Activated CD4-positive, CD25-positive, alpha-beta regulatory T cell treated with anti-CD3 and anti-CD28 coated beads, Interleukin-2, amount 50 U/mL, for 16 hours (primary cell): ENCODE results near the gene RALGAPA2.
"Not testable (repeated sequence)": the region's sequence is repeated elsewhere in the genome, so short reads cannot be mapped to it uniquely, and the experiment has no call there.

Experiments
- DNase-seq: peaks from one replicate; pipeline ENCODE4 v3.0.0-alpha.2; 2020; ENCODE audit warnings: low read depth, low spot score

The RALGAPA2 gene

GRCh38 chr20:20367575-20368417, 344.6 kb downstream of the RALGAPA2 start, which contains the start of gene INSM1:
TSS of gene INSM1 (plus strand) at chr20:20368104. CDS start at chr20:20368268, 164 bp downstream.
- no peak for DNase-seq

DNA sequence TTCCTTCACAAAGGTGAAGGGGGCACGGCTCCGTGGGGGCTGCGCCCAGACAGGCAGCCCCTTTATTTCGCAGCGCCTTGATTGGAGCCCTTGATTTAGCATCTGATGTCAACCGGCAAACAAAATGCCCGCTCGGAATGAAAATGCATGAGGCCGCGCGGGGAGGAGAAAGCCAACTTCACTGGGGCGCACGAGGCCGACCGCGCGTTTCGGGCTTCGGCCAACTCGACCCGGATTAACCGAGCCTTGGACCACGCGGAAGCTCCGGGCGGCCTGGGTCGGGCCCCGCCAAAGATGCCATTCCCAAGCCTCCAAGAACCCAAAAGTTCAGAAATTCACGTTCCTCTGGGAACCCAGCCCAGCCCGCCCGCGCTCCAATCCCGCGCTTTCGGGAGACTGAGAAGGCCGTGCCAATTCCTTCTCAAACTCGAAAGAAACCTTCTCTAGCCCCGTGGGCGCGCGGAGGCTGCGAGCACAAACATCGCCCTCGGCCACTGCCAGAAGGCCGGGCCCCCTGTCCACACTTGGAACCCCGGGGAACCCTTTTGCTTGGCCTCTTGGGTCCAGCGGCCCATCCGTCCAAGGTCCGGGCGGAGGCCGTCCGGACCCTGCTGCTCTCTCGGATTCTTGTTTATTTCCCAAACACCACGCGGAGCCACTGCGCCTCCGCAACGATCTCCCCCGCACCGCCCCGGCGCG, 345.4 kb downstream of the RALGAPA2 start:
- DNase-seq = no peak

GRCh38 chr20:20366551-20366875, 345.9 kb downstream of the RALGAPA2 start:
- DNase-seq = no peak

DNA sequence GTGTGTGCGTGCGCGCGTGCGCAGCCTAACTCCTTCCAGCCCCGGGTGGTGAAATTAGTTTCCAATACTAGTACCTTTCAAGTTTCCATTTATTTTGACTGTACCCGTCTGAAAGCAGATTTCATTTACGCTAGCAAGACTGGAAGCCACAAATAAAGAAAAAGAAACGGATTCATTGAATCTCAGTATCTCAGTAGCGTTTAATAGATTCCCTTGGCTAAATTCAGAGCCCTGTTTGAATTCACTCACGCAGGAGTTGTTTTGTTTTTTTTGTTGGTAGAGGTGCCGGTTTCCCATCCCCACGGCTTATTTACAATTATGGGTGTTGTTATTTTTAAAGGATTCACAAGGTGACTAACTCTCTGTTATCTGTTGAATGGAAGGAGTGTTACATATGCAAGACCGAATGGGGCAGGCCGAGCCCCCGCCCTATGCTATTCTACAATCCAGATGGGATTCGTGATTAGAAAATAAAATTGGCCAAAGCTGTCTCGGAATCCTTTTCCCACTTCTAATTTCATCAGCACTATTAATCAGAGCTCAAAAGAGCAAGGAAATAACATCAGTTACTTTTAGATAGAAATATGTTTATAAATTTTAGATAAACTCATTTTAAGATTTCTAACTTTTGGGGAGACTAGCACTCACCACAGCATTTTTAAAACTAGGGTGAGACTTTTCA, 346.8 kb downstream of the RALGAPA2 start:
- DNase-seq = no peak

GRCh38 chr20:20364593-20365479, 347.6 kb downstream of the RALGAPA2 start:
- no peak for DNase-seq

DNA sequence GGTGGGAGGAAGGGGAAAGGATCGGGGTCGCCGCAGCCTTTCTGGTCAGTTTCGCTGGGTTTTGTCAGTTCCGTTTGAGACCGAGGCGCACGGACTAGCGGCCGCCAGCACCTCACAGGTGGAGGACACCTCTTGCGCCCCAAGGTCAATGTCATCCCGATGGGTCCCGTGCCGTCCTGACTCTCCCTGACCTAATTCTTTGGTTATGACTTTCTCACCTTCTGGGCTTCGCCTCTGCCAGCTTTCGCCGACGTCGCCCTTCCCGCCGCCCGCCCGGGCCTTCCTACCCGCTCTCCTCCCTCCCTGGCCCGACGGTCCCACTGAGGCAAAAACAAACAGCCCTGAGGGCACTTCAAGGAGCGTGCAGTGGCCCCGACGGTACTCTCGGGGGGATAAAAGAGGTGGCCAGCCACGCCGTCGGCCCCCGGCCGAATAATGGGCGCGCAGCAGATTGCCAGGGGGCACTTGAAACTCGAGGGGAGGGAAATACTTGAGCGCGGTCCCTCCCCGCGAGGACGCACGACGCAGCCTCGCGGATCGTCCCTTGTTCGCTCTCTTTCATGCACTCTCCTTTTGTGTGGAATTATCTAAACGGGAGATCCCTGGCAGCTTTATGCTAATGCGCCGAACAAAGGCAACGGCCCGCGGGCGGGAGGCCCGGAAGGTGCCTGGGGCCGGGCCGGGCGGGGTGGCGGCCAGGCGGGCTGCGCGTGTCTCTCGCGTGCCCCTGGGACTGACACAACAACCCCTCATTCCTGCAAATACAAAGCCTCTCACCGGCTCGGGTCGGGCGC, 348.4 kb downstream of the RALGAPA2 start:
- no peak for DNase-seq

DNA sequence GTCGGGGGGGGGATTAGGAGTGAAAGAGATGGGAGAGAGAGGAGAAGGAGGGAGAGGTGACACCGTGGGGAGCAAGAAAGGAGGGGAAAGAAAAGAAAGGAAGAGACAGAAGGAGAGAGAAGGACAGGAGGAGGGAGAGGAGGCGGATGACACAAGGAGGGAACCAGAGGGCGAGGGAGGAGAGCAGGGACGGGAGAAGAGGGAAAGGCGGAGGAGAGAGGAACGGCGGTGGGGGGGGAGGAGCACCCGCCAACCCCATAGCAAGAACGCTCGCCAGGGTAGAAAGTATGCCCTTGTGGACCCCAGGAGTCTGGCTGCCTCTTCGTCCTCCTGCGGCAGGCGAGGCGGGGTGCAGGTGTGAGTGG, 349.0 kb downstream of the RALGAPA2 start:
- no peak for DNase-seq

GRCh38 chr20:20362774-20363433, 349.5 kb downstream of the RALGAPA2 start:
- no peak for DNase-seq

GRCh38 chr20:20360464-20360863, 352.0 kb downstream of the RALGAPA2 start:
- no peak for DNase-seq

- no peak for DNase-seq
Measured at GRCh38 chr20:20359628-20360027, 352.8 kb downstream of the RALGAPA2 start.

- DNase-seq = no peak
Measured at GRCh38 chr20:20358801-20359200, 353.6 kb downstream of the RALGAPA2 start.

DNA sequence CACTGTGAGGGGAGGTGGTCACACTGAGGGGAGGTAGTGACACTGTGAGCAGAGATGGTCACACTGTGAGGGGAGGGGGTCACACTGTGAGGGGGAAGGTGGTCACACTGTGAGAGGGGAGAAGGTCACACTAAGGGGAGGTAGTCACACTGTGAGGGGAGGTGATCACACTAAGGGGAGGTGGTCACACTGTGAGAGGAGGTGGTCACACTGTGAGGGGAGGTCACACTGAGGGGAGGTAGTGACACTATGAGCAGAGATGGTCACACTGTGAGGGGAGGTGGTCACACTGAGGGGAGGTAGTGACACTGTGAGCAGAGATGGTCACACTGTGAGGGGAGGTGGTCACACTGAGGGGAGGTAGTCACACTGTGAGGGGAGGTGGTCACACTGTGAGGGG, 356.9 kb downstream of the RALGAPA2 start:
- not testable (repeated sequence) for DNase-seq

DNA sequence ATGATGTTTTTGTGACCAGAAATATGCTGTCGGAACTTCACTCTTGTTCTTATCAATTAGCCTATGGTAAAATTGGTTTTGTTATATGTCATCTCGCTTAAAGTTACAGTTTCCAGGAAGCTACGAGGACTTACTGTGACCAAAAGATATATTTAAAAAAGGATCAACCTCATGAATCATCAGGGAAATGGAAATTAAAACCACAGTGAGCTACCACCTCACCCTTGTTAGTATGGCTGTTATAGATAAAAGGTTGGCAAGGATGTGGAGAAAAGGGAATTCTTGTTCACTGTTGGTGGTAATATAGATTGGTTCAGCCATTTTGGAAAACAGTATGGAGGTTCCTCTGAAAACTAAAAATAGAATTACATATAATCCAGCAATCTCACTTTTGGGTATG, 358.9 kb downstream of the RALGAPA2 start:
- DNase-seq = no peak

- no peak for DNase-seq
Measured at GRCh38 chr20:20344476-20344875, 368.0 kb downstream of the RALGAPA2 start.

DNA sequence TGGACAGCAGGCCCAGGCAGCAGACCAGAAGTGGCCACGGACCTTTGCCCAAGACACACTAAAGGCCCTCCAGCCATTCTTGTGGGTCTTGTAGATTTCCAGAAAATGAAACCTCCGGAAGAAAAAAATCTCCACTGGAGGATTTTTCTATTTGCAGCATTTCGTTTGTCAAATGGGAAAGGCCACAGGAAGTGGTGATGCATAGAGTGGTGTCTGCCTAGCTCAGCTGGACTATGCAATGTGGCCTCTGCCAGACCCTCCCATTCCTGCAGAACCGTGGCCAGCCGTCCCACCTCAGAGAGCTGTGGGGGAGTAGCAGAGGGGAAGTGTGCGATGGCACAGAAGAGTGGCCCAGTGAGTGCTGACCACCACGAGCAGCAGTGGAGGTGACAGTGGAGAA, 368.5 kb downstream of the RALGAPA2 start:
- no peak for DNase-seq
